Kidney capillary endothelial cell (primary cell): Measurements from ENCODE around the gene BCCIP.

Experiments used
- DNase-seq: peaks from one replicate; pipeline ENCODE4 v3.0.0-alpha.2; 2018; ENCODE audit warnings: low spot score

The BCCIP gene

DNA sequence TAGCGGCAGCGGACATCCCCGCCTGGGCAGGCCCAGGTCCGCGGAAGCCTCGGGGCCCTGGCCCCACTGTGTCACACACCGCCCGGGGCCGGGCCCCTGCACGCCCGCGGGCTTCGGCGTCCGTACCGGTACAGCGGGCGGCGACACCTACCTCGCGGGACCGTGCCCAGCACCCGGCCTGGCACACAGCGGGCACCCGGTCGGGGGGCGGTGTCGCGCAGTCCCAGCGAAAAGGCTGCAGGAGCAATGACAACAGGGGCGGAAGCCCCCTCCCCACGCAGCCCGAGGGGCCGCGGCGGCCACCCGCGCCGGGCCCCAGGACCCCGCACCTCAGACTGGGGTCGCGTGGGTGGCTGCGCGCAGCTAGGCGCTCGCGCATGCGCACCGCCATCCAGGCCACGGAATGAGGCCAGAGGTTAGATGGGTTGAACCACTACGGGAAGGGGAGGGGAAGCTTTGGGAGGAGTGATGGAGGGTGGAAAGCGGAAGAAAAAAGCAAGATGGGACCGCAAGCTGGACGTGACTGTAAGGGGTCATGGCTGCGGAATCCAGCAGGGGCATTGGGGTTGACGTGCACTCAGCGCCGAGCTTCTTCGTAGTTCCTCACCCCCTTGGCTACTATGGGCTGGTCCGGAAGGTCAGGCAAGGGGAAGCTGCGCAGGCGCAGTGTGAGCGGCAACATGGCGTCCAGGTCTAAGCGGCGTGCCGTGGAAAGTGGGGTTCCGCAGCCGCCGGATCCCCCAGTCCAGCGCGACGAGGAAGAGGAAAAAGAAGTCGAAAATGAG lies at the start of gene BCCIP, which contains the start of gene UROS:
Gene BCCIP, plus strand, starts transcription at position 669 of the 785 bp plus-strand sequence. Its CDS starts 12 bp downstream, at position 681.
Gene UROS, minus strand, starts transcription at position 381 of the 785 bp plus-strand sequence. CDS start 6,759 bp downstream, outside the sequence.
- peak; percentile 83 for DNase-seq

DNA sequence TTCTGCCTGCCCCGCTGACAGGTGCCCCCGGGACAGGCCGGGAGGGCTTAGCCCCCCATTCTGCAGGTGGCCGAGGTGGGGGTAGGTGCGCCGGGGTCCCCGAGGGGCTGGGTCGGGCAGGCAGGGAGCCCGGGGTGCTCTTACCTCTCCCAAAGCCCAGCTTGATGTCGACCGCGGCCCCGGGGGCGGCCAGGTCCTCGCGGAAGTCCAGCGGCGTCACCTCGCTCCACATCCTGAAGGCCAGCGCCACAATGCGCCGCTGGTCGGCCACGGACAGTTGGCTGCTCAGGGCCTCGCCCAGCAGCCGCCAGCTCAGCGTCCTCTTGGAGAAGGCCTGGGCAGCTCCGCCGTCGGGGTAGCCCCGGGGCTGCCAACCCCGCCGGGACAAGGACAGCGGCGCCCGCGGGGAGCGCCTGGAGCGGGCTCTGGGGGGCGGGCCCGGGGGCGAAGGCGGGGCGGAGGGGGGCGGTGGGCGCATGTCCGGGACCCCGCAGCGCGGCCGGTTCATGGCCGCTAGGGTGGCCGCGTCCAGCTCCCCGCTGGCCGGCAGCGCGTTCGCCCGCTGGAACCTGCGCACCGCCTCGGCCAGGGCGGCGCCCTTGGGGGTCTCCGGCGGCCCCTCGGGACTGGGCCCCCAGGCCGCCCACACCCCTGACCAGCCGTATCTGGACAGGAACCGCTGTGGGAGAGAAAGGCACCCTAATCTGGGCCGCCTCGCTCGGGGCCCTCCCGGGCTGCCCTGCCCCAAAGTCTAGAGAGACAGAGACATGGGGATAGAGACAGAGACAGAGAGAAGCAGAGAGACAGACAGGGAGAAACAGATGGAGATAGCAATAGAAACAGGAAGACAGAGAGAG lies 49.4 kb upstream of the BCCIP start:
- no peak for DNase-seq

DNA sequence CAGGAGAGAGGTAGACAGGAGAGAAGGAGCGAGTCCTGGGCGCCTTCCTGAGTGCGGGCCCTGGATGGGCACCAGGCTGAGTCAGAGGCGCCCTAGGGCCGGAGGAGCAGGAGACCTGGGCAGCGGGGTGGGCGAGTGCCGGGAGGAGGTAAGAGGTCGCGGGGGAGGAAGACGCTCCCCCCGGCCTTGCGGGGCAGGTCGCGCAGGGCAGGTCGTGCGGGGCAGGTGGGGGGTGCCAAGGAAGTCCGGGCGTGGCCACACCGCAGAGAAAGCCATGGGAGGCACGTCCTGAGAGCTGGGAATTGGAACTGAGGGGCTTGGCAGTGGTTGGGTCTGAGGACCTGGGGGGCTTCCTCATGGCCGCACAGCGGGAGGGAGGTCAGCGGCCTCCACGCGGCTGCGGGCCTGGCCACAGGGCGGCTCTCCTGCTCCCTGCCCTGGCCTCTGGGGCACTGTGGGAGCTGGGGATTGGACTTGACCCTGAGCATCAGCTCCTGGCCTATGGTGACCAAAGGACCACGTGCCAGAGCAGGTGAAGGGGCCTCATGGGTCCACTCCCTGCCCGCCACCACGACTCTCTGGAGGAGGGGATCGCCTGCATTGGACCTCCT lies 48.7 kb upstream of the BCCIP start:
- no peak for DNase-seq

DNA sequence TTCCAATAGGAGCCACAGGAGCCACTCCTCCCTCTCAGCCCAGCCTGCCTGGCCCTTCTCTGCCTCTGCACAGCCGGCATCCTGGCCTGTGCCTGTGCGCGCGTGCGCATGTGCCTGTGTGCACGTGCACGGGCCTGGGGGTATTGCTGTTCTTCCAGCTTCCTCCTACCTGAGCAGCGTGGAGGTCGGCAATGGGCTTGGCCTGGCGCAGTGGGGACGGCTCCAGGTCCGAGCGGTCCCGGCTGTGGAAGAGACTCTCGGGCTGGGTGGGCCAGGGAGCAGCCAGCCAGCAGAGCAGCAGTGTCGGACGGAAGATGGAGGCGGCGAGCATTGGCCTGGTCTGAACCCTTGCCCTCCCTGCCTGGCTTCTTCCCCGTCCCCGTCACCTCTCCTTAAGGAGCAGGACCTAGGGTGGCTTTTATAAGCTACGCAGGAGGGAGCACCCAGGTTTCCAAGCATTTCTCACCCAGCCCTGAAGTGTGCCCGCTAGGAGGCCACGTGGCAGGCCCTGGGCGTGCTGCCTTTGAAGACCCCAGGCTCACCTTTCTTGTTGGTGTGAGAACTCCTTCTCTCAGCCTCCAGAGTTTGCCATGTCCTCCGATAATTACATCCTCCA lies 47.7 kb upstream of the BCCIP start, which contains the start of gene MMP21:
Gene MMP21, minus strand, starts transcription at position 331 of the 616 bp plus-strand sequence. Its CDS starts 0 bp downstream, at position 331.
- no peak for DNase-seq

DNA sequence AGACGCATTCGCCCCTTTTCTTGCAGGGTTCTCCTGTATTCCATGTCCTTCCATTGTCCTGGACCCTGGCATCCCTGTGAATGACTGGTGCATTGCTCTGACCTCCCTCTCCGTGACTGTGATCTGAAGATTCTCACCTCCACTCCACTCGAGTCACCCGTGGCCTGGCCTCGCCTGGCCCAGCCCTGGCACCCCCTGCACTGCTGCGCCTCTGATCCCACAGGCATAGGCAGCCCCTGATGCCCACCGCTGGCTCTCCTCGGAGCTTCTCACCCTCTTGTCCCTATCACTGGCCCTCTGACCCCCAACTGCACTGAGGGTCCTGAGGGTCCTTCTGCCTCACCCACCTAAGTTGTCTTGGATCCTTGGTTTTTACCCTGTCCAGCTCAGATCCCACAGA lies 45.5 kb upstream of the BCCIP start:
- DNase-seq, result no peak

DNA sequence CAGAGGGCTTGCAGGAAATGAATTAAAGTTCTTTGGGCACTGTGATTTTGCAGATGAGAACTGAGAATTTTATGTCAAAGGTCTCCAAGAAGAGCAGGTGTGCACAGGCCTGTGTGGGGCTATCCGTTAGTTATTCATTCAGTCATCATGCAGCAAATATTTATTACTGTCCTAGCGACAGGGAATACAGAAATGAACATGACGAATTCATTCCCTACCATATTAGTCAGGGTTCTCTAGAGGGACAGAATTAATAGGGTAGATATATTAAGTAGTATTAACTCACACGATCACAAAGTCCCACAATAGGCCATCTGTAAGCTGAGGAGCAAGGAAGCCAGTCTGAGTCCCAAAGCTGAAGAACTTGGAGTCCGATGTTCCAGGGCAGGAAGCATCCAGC lies 44.8 kb upstream of the BCCIP start:
- no peak for DNase-seq

DNA sequence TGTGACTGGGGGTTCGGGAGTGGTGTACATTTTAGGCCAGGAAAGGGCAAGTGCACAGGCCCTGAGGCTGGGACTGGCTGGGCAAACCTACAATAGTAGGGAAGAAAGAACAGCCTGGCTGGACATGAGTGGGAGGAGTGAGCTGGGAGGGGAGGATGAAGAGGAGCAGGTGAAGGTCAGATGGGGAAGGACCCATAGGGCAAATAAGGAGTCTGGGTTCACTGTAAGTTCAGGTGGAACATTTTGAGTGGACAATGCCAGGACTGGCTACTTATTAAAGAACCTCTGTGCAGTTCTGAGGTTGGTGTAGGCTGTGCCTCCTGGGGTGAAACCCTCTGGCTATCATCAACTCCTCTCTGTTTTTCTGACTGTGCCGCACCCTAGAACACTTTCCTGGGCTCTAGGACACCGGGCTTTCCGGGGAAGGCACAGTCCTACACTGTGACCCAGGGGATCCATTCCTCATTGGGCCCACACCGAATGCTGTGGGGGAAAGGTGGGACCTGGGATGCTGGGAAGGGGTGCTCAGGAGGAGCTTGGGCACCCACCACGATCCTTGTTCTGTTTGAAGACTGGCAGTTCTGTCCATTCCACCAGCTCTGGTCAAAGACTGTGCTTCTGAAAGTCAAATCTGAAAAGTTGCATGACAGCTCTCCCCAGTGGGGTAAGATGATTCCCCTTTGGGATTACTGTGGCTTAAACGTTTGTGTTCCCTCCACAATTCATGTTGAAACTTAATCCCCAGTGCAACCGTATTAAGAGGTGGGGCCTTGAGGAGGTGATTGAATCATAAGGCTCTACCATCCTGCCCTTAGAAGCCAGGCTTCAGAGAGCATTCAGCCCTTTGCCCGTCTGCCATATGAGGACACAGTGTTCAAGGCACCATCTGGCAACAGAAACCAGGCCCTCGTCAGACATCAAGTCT lies 43.7 kb upstream of the BCCIP start:
- no peak for DNase-seq

DNA sequence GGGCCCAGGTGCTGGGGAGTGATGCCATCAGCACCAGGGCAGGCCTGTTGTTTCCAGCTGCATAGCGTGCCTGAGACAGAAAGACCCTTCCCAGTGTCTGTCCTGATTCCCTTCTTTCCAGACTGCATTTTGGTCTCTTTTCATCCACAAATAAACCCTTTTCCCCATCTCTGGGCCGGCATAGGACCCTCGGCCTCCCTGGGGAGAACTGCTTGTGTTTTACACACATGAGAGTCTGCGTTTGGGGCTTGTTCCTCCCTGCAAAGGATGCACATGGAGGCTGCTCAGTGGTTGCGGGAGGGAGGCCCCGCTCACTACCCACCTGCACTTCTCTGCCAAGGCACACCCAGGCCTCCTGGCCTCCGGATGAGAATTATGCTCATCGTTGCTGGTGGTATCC lies 42.0 kb upstream of the BCCIP start:
- no peak for DNase-seq

DNA sequence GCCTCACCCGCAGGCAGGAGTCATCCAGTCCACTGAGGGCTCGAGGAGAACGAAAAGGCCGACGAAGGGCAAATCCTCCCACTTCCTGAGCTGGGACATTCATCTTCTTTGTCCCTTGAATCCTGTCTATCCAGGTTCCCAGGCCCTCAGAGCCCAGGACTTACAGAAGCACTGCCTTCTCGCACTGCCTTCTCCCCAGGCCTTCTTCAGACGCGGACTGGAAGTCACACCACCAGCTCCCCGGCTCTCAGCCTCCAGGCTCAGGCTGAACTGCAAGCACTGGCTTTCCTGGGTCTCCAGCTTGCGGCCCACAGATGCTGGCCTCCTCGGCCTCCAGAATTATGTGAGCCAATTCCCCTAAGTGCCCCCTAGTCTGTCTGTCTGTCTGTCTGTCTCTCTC lies 41.3 kb upstream of the BCCIP start:
- DNase-seq, result no peak

DNA sequence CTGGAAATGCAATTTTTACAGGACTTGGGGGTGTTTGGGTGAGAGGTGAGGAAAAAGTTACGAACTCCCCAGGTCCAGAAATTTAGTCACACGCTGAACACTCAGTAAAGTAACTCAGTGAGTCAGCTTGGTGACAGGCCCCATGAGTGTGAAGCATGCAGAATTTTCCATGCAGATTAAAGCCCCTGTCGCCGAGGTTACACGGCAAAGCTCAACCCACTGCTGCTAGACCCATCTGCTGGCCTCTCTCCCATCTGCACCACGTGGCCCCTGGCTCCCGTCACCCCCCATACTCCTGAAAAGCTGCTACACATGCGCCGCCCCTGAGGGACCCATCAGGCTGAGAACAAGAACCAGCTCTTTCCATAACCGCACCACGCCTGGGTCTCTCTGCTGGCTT lies 40.7 kb upstream of the BCCIP start:
- DNase-seq, result no peak

DNA sequence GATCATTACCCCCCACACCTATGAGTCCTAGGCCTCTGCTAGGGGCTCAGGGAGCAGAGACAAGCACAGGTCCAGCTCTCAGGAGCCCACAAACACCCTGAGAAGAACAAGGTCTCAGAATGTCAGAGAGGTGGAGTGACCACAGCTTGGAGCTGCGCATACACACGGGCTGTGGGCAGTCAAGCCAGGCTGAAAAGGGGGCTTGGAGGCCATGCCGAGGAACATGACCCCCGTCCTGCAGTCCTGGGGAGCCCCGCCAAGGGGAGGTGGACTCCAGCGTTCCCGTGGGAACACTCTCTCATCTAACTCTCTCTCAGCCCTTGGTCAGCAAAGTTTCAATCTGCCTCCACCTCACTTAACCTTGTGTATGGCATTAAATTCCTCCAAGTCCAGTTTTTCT lies 39.9 kb upstream of the BCCIP start:
- no peak for DNase-seq

DNA sequence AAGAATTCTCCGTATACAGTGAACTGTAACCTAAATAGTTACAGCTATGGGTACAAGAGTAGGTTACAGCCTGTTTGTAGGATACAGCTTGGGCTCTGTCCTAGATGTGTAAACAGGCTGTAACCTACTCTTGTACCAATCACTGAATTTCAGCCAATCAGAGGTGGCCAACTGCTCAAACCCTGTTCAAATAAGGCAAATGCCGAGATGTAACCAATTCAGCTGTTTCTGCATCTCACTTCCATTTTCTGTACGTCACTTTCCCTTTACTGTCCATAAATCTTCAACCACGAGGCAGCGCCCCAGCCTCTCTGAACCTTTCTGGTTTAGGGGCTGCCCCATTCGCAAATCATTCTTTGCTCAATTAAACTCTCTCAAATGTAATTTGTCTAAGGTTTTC lies 39.4 kb upstream of the BCCIP start:
- DNase-seq, result no peak

DNA sequence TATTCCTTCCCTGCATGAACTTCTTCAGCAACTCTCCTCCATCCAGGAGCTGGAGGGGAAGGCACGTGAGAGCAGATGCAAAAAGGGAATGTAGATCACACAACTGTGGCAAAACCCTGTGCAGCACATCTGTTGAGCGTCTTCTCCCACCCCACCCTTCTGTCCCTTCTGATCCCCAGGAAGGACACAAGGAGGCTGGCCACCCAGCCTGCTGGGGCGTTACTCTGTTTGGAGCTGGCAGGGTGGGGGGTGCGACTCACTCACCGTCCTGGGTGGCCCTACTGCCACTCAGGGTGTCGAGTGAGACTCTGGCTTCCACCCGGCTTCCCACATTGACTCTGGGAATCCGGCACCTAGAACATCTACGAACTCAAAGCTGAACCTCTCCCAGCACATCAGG lies 37.6 kb upstream of the BCCIP start:
- DNase-seq, result no peak

DNA sequence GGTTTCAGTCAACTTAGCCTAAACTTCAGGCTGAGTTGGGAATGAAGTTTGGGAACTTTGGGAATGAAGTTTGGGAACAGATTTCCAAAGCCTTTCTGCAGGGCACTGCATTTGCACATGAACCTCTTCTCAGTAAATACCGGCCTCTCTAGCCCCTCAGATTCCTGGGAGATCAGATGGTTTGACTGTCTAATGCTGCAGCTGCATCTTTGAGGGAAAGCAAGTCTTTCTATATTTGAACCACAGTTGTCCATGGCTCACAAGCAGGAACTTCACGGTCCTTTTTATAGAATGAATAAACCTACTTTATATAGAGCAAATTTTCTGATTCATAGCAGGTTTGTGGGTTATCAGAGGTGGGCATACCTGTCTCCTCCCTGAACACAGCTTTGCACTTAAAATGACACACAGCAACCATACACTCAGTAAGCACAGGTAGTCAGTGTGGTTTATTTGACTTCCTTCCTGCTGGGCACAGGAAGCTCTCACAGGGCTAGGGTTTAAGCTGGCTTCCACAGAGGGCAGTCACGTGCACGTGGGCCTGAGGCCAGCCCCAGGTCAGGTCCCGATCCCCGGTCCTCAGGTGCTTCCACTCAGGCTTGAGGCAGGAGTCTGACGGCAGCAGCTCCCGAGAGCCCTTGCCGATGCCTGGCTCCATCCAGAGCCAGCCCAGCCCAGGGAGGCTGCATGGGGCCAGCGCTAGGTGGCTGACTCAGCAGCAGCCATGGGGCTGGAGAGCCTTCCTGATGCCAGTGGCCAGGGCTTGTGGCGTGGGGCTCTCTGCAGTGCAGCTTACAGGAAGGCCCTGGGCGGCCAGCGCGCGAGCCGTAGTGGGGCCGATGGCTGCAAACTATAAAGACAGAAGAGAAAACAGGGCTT lies 35.0 kb upstream of the BCCIP start:
- no peak for DNase-seq

DNA sequence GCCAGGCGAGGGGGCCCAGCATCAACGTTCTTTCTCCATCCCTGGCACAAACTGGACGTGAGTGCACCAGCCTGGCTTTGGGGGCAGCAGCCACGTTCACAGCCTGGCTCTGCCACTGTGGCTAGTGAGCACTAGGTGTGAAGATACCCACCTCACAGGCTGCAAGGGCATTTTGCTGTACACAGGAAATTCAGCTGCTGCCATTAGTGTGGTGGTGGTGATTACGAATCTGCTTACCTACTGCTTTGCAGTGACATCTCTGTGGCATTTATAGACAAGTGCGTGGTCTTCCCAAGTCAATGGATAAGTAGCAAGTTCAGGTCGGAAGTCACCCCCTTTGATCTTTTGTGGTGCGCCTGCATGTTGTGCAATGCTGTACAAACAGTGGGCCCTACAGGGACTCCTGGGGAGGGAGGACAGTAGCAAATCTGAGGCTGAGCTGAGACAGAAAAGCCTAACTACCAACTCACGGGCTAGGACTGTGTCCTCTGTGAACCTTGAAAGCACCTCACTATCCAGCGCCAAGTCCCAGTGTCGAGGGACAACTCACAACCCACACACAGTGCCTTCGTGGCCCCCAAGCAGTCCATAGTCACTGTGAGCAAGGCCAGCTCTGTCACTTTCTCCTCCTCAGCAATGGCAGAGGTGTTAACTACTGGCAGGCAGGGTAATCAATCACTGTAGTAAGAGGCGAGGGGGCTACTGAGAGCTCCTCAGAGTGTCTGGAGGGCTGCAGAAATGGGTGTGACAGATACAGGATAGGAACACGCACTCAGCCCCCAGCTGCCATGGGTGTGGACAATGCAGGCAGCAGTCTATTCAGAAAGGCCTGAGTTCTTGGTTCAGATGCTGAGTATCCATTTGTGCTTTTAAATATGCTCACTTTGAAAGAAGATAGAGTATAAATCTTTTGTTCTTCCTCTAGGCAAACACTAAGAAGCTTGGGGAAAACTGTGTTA lies 30.7 kb upstream of the BCCIP start:
- DNase-seq, result no peak

DNA sequence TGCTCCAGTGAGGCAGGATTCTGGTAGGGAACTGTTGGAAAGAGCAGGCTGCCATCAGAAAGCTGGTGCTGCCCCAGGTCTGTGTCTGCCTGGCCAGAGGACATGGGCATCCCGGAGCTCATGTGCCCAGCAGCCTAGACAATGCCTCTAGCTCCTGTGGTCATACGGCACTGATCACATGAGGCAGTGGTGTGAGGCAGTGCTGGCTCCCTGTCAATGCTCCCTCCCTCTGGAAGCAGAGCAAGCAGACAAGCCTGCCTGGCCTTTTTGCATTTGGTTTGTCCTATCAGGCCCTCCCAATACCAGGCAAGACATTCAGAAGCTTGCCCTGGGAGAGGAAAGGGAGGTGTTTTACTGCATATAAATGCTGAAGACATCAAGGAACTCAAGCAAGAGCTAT lies 28.2 kb upstream of the BCCIP start:
- no peak for DNase-seq

DNA sequence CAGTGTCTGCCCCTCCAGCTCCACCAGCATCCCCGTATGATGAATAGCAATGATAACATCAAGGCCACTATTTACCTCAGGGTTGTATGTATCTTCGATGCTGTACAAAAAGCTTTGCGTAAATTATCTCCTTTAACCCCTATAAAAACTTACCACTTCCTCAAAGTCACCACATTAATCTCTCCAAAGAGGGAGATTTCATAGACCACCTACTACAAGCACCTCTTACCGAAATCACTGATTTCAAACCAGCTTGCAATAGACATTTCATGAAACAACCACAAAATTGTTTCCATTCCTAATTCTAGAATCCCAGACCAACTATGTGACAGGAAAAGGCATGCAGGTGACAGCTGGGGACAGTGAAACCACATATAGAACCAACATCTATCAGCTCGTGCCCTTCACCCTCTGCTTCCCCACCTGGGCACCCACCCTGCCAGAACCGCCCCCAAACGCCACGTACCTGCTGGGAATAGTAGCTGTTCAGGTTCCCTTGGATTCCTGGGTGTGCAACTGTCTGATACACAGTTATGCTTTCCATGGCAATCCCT lies 27.6 kb upstream of the BCCIP start:
- DNase-seq, result no peak

DNA sequence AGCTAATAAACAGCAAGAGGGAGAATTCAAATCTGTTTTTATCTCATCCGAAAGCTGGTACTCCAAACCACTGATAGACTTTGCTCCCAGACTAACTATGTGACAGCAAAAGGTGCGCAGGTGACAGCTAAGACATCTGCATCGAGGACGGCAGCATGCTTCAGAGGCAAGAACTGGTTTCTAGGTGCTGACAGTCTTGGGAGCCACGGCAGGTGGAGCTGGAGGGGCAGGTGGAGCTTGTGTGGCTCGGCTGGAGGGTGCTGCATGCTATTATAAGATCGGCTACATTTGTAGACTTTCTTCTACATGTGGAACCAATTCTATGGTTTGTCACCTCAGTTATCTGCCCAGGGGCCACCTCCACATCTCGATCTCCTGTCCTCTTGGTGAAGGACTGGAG lies 25.9 kb upstream of the BCCIP start:
- no peak for DNase-seq
